ENCODE data around the gene FANCG. TPM values are rescaled to one million over a fixed set of nuclear protein-coding genes. Genes with fewer than 3 reads are reported as not detected.
A peak's percentile ranks its signal among the peaks of the same experiment; 100 is the strongest.

FANCG gene
- total and polyA plus RNA-seq, 2 donors (not counting 1 experiment from before 2014, with no cell fraction given): 26.5 to 40.1 TPM

DNA sequence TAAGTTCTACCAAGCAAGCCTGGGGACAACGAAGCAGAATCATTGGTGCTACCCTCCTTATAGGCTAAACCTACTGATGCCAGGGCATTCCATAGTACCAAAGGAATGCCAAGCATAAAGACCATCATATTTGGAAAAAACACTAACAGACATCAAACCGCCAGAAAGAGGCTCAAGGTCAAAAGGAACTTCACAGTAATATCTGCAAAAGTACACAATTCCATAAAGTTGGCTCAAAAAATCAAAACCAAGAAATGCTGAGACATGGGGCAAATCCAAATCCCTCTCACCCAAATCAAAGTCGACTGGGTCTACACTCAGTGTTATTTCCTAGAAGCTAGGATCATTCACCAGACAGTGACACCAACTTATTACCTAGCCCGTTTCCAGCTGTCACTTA is 10.7 kb downstream of the FANCG start:
- peak overlapping the region in 1 of 5 experiments; percentile 1 for H3K4me3 ChIP-seq (ENCODE audit: control extremely low read depth in 1 of 5, extremely low read depth in 1 of 5, insufficient read depth in 1 of 5, low read depth in 2 of 5, low read length in 4 of 5)
- peak overlapping the region; percentile 9 for H3K4me2 ChIP-seq (replicated peaks; ENCODE audit: low read depth, low read length, poor library complexity, severe bottlenecking)
- H3K27me3 ChIP-seq (replicated peaks in 1 of 4; ENCODE audit: control extremely low read depth in 1 of 4, control insufficient read depth in 3 of 4, insufficient read depth in 4 of 4, low read length in 3 of 4): no peaks in the 10 kb centered on the region
- Mint-ChIP-seq H3K27me3 (no peaks in the 10 kb centered on the region), H3K4me1 (peaks cover 54% of the 10 kb centered on the region), H3K4me3 (peak overlapping the region; percentile 74), H3K27ac (peak overlapping the region; percentile 16), H3K9me3 (ENCODE audit: insufficient read depth) (no peaks in the 10 kb centered on the region)
- no peak for ATAC-seq (ENCODE audit: low read depth)
- H3K36me3 ChIP-seq (replicated peaks in 1 of 2; ENCODE audit: control extremely low read depth in 1 of 2, control insufficient read depth in 1 of 2, extremely low read depth in 1 of 2, insufficient read depth in 2 of 2, low read length in 1 of 2): peaks cover 4 to 52% of the 10 kb centered on the region in 2 experiments
- TF ChIP-seq EZH2 (IDR thresholded peaks at IDR 0.05; ENCODE audit: borderline replicate concordance, insufficient read depth, low read depth, low read length, poor library complexity, severe bottlenecking): no peak
- TF ChIP-seq, protein P1, sequence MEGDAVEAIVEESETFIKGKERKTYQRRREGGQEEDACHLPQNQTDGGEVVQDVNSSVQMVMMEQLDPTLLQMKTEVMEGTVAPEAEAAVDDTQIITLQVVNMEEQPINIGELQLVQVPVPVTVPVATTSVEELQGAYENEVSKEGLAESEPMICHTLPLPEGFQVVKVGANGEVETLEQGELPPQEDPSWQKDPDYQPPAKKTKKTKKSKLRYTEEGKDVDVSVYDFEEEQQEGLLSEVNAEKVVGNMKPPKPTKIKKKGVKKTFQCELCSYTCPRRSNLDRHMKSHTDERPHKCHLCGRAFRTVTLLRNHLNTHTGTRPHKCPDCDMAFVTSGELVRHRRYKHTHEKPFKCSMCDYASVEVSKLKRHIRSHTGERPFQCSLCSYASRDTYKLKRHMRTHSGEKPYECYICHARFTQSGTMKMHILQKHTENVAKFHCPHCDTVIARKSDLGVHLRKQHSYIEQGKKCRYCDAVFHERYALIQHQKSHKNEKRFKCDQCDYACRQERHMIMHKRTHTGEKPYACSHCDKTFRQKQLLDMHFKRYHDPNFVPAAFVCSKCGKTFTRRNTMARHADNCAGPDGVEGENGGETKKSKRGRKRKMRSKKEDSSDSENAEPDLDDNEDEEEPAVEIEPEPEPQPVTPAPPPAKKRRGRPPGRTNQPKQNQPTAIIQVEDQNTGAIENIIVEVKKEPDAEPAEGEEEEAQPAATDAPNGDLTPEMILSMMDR (IDR thresholded peaks at IDR 0.05): no peak
- H3K79me2 ChIP-seq (ENCODE audit: control insufficient read depth, insufficient read depth, low read length): peaks cover 75% of the 10 kb centered on the region
- no peak overlapping the region for H3K9ac ChIP-seq (ENCODE audit: low read length)
- WGBS (ENCODE audit: insufficient coverage): 91% methylated on average over 2 of the region's 4 CpGs
- peaks cover 84% of the 10 kb centered on the region for H4K20me1 ChIP-seq (ENCODE audit: control insufficient read depth, insufficient read depth, low read length, poor library complexity, severe bottlenecking)
- H3K4me1 ChIP-seq (ENCODE audit: control insufficient read depth in 2 of 2, insufficient read depth in 2 of 2, low read length in 2 of 2): peaks cover 40 to 45% of the 10 kb centered on the region in 2 donors
- no peak for DNase-seq
- no peak overlapping the region for H3K27ac ChIP-seq (ENCODE audit: low read length in 2 of 2)
- POLR2A ChIA-PET: interaction anchor here (1.1 kb wide), 1 partner anchor 8 kb away, joined by 6 read pairs; no protein-coding TSS in a partner anchor
- CTCF ChIA-PET: interaction anchor here (0.8 to 4.1 kb wide), 3 partner anchors 17 to 85 kb away, joined by 3 to 20 read pairs (median 3); no protein-coding TSS in a partner anchor
- no peaks in the 10 kb centered on the region for H3K9me3 ChIP-seq (ENCODE audit: control extremely low read depth in 1 of 3, control insufficient read depth in 2 of 3, insufficient read depth in 1 of 3, low read length in 2 of 3)
- intact Hi-C loops (cut with micrococcal nuclease): no loop called here
- no peak overlapping the region for H2AFZ ChIP-seq (ENCODE audit: insufficient read depth, low read depth, low read length, poor library complexity, severe bottlenecking)

DNA sequence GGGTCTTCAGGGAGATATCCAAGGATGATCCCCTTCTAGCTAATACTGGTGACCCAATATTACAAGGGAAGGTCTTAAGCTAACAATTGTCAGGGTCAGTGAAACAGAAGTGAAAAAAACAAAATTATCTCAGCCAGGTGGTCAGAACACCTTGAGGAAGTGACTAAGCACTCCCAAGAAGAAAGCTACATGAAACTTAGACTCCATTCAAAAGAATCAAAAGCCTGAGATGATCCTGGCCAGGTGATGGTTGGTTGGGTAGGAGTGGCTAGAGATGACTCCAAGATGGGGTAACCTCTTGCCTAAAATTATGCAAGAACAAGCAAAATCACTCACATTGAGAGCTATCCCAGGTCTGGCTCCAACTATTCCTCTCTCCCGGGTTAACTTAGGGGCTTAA is 12.7 kb downstream of the FANCG start:
- POLR2A ChIA-PET: no interaction called here
- CTCF ChIA-PET: interaction anchor here (0.5 to 1.7 kb wide), 4 partner anchors 13 to 409 kb away, joined by 3 to 8 read pairs (median 3); partner anchors contain the start of gene PIGO
- no peak overlapping the region for H3K27ac Mint-ChIP-seq
- DNase-seq (no peak), ATAC-seq (ENCODE audit: low read depth) (no peak)
- Histone ChIP-seq H3K27ac (ENCODE audit: low read length in 2 of 2) (no peak overlapping the region), H2AFZ (ENCODE audit: insufficient read depth, low read depth, low read length, poor library complexity, severe bottlenecking) (no peak overlapping the region), H3K9ac (ENCODE audit: low read length) (no peak overlapping the region), H3K36me3 (replicated peaks in 1 of 2; ENCODE audit: control extremely low read depth in 1 of 2, control insufficient read depth in 1 of 2, extremely low read depth in 1 of 2, insufficient read depth in 2 of 2, low read length in 1 of 2) (peaks cover 11 to 72% of the 10 kb centered on the region in 2 experiments), H4K20me1 (ENCODE audit: control insufficient read depth, insufficient read depth, low read length, poor library complexity, severe bottlenecking) (peaks cover 99% of the 10 kb centered on the region), H3K27me3 (replicated peaks in 1 of 4; ENCODE audit: control extremely low read depth in 1 of 4, control insufficient read depth in 3 of 4, insufficient read depth in 4 of 4, low read length in 3 of 4) (no peaks in the 10 kb centered on the region), H3K9me3 (ENCODE audit: control extremely low read depth in 1 of 3, control insufficient read depth in 2 of 3, insufficient read depth in 1 of 3, low read length in 2 of 3) (no peaks in the 10 kb centered on the region), H3K4me3 (ENCODE audit: control extremely low read depth in 1 of 5, extremely low read depth in 1 of 5, insufficient read depth in 1 of 5, low read depth in 2 of 5, low read length in 4 of 5) (no peak overlapping the region), H3K4me2 (replicated peaks; ENCODE audit: low read depth, low read length, poor library complexity, severe bottlenecking) (no peak overlapping the region), H3K4me1 (ENCODE audit: control insufficient read depth in 2 of 2, insufficient read depth in 2 of 2, low read length in 2 of 2) (peaks cover 34 to 36% of the 10 kb centered on the region in 2 donors), H3K79me2 (ENCODE audit: control insufficient read depth, insufficient read depth, low read length) (peaks cover 82% of the 10 kb centered on the region)
- H3K27me3 Mint-ChIP-seq: no peaks in the 10 kb centered on the region
- intact Hi-C loops (cut with micrococcal nuclease): no loop called here
- H3K9me3 Mint-ChIP-seq (ENCODE audit: insufficient read depth): no peaks in the 10 kb centered on the region
- WGBS (ENCODE audit: insufficient coverage): no CpG with 5 or more reads among the region's 1 CpG
- TF ChIP-seq, protein P1 (IDR thresholded peaks at IDR 0.05): no peak
- TF ChIP-seq EZH2 (IDR thresholded peaks at IDR 0.05; ENCODE audit: borderline replicate concordance, insufficient read depth, low read depth, low read length, poor library complexity, severe bottlenecking): no peak
- H3K4me3 Mint-ChIP-seq: no peak overlapping the region
- peaks cover 47% of the 10 kb centered on the region for H3K4me1 Mint-ChIP-seq
